GM19372 (cell line): ENCODE results near the gene CFAP299.
"Not testable (repeated sequence)": the region's sequence is repeated elsewhere in the genome, so short reads cannot be mapped to it uniquely, and the experiment has no call there.

Source experiments
- ATAC-seq: cut with Tn5 transposase; IDR thresholded peaks from one replicate; pipeline ENCODE4 v1.9.1; 2021; ENCODE audit warnings: mild to moderate bottlenecking, low read depth, moderate library complexity; ENCODE audit not compliant: unreplicated experiment

The CFAP299 gene

DNA sequence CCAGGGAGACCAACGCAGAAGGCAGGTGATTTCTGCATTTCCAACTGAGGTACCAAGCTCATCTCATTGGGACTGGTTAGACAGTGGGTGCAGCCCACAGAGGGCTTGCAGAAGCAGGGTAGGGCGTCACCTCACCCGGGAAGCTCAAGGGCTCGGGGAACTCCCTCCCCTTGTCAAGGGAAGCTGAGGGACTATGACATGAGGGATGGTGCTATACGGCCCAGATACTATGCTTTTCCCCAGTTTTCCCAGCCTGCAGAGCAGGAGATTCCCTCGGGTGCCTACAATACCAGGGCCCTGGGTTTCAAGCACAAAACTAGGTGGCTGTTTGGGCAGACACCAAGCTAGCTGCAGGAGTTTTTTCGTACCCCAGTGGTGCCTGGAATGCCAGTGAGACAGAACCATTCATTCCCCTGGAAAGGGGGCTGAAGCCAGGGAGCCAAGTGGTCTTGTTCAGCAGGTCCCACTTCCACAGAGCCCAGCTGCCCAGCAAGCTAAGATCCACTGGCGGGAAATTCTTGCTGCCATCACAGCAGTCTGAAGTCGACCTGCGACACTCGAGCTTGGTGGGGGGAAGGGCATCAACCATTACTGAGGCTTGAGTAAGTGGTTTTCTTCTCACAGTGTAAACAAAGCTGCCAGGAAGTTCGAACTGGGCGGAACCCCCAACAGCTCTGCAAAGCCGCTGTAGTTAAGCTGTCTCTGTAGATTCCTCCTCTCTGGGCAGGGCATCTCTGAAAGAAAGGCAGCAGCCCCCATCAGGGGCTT, 103.9 kb downstream of the CFAP299 start:
- not testable (repeated sequence) for ATAC-seq

DNA sequence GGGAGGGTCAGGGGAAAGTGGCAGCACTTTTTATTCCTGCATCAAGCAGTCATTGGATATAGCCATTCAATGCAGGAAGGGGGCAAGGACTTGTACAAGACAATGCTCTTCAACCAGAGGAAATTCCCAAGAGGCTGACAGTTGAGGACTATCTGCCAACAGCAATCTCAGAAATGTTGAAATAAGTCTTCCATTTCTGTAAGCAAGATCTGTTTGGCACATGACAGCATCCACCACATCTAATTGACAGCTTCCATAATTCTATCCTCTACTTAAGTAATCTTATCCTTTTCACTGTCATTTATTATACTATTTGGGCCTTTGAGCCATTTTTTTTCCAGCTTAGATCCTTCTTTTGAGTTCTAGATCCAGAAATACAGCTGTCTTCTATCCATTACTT, 110.7 kb downstream of the CFAP299 start:
- ATAC-seq = no peak

DNA sequence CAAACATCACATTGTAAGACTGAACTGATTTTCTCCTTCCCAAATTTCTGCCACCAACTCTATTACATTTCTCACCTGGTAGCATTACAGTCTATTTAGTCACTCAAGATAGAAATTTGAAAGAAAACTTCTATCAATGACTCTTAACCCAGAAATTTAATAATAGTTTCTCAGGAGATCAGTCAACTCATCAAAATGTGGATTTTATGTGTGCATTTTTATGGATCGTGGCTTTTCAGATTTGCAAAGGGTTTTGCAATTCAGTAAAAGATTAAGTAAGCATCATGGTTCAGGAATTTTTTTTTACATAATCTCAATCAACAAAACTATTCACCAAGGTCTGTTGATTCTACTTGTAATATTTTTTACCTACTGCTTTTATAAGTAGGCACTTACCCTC, 111.1 kb downstream of the CFAP299 start:
- ATAC-seq = no peak

DNA sequence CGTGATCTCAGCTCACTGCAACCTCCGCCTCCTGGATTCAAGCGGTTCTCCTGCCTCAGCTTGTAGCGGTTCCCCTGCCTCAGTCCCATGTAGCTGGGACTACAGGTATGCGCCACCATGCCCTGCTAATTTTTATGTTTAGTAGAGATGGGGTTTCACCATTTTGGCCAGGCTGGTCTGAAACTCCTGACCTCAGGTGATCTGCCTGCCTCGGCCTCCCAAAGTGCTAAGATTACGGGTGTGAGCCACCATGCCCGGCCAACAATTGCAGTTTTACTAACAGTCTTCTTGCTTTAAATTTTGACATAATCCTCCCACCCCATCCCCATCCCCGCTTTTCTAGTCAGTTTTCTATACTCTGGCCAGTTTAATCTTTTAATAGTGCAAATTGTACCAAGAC, 112.0 kb downstream of the CFAP299 start:
- ATAC-seq = no peak

DNA sequence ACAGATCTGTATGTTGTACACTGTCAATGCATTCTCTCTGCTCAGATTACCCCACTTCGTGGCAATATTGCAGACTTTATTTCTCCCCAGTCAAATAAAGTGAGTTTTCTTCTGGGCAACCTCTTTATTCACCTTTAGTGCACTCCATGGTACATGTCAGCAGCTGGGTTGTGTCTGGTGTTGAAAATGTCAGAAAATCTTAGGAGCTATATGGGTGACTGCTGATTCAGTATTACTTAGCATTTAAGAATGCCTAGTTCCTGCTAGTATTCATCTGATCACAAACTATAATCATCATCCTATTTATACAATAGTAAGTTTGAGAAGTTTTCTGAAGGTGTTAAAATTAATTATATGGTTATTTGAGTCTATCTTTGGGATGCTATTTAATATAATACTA, 112.5 kb downstream of the CFAP299 start:
- ATAC-seq = no peak

DNA sequence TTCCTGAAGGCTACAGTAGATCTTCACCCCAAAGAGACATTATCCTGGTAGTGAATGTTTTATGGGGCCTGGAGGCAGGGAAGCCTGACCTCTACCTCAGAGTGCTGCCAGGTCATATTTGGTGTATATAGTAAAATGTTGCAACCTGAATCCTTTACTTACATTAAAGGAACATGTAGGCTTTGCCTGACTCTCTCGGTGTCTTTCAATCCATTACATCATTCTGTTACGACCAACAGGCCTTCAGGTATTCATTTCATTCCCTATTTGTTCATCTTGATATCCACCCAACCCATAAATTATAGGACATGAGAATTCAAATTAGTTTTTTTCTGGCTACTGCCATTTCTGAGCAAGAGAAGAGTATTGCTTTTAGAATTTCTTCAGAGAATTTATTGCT, 116.5 kb downstream of the CFAP299 start:
- ATAC-seq = no peak

DNA sequence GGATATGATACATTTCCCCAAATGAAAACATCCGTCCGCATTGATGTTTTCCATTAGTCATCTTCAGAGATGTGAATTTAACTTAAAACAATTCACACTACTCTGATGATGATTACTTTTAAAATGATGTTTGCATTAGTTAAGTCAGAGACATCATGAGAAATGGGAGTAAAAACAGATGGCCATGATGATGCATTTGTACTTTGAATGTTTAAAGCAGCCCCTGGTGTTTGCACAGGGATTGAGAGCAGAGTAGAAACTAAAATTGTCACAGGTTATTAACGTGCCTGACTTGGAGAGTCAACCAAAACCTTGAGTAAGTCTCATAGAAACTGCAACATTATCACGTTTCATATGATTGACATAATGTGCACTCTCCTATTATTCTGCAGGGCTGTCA, 117.2 kb downstream of the CFAP299 start:
- no peak for ATAC-seq

DNA sequence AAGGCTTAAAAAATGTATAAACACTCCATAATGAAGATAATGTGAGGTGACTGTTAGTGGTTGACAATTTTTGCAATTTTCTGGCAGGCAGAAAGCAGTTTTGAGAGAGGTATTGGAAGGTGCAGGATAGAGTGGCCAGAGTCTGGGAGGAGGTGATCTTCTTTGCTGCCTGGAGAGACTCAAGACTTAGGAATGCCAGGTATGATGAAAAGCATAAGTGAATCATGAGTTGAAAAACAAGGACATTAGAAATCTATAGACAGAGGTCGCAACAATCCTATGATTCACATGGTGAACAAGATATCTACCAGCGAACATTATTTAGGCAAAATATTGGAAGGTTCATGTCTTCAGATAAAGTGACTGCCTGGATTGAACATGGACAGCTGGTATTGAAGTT, 118.5 kb downstream of the CFAP299 start:
- no peak for ATAC-seq

DNA sequence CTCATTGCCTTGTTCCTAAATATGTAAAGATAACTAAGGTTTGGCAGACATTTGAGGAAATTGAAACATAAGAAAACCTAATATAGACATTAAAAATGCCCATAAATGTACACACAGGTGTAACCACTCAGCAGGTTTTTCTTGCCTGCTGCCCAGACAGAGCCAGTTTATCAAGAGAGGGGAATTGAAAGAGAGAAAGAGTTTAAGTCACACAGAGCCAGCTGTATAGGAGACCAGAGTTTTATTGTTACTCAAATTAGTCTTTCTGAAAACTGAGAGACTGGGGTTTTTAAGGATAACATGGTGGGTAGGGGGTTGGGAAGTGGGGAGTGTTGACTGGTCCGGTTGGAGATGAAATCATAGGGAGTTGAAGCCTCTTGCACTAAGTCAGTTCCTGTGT, 119.0 kb downstream of the CFAP299 start:
- ATAC-seq = no peak

DNA sequence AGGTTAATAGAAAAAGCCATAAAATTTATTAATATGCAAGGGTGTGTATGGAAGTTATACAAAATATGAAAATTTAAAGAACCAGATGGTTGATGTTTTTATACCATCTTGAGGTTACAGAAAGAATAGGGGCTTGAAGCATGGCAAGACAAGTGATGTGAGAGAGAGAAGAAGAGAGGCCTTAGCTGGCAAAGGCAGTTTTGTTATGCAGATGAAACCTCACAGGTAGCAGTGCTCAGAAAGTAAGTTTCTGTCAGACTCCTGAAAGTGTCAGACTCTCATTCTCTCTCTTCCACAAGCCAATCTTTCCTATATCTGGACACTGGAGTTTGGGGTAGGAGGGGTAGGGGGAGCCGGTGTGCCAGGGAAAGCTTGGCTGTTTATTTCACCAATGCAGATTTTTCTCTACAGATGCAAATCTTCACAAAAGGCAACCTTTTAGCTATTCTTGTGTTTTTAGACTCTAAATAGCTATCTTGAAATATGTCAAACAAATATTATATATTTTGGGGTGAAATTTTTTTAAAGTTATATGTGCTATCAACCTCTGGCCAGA, 124.5 kb downstream of the CFAP299 start:
- ATAC-seq = no peak

DNA sequence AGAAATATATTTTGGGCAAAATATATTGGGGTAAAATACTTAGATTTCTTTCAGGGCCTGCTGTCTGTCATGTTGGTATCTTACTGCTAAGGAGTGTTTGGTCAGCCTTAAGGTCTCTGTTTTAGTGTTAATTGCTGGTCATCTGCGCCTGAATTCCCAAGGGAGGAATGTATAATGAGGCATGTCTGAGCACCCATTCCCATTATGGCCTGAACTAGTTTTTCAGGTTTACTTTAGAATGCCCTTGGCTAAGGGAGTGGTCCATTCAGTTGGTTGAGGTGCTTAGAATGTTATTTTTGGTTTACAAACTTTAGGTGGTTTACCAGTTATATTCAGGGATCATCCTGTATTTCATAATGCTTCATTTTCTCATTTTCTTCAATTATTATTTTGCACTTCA, 125.9 kb downstream of the CFAP299 start:
- no peak for ATAC-seq

DNA sequence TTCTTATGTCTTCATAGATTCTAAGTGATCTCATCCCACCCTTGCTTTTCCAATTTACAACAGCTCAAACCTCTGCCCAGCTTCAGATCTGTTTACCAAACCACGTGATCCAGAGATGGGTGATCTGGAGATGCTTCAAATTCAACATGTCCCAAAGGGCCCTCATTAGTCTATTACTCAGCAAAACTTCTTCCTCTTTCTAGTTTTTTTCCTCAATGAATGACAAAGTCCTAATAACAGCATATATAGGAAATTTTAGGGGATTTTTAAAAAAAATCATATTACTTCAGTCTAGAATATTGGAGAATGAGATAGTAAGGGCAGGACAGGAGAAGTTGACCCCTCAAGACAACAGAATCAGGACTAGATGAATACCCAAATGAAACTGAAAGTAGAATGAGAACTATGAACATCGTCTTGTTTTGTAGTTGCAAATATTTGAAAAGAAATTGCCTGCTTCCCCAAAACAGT, 127.1 kb downstream of the CFAP299 start:
- ATAC-seq = no peak

DNA sequence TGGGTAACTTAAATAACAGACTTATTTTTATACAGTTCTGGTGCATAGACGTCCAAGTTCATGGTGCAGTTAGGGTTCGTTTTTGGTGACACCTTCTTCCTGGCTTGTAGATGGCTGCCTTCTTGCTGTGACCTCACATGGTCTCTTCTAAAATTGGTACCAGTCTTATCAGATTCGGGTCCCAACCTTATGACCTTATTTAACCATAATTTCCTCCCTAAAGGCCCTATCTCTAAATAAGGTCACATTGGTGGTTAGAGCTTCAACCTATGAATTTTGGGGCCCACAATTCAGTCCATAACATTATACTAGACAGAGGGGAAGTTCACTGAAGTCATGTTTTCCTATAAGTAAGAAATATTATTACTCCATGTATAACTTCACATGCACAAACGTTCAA, 128.0 kb downstream of the CFAP299 start:
- no peak for ATAC-seq

DNA sequence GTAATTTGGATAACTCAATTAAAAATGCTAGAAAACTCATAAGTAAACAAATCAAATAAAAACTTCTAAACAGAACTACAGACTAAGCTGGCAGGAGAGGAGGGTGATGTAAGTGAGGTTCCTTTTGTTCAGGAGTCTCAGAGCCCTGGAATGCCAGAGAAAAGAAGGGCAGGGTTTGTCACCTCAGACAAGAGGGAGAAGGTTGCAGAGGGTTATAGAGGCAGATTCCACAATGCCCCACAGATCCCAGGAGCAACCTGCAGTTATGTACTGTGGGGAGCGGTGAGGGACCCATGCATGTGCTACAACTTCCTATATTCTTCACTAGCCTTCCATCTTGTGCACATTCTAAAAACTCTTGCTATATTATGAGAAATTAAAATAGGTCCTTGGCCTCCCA, 129.7 kb downstream of the CFAP299 start:
- no peak for ATAC-seq

DNA sequence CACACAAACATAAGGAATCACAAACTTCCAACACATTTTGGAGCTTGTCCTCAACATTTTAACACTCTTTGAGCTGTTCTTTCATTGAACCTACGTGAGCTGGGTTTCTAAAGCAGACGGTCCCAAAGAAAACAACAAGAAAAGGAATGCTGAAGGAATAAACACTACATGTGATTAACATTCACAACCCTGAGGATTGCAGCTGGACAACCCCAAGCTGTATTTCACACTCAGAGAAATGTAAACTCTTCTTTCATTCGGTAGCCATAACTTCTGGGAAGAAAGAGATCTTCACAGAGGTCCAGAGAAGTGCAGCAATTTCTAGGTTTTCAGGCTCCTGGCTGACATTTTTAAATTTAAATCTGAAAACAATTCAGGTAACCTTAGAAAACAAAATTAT, 130.2 kb downstream of the CFAP299 start:
- ATAC-seq = no peak

DNA sequence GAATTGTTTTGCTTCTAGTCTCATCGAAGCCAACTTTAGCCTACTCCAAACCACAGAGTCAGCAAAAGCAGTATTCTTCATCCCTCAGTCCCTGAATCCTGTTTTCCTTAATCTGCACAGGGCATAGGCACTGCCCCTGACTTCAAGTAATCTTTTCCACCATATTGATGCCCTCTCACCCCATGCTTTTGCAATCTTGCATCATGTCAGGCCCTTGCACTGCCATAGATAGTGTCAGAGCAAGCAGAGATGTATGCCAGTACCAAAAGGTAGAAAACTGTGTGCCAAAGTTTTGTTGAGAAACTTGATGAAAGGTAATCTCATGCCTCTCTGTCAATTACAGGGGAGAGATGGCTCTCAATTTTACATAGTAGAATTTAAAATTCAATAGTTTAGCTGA, 131.1 kb downstream of the CFAP299 start:
- no peak for ATAC-seq

DNA sequence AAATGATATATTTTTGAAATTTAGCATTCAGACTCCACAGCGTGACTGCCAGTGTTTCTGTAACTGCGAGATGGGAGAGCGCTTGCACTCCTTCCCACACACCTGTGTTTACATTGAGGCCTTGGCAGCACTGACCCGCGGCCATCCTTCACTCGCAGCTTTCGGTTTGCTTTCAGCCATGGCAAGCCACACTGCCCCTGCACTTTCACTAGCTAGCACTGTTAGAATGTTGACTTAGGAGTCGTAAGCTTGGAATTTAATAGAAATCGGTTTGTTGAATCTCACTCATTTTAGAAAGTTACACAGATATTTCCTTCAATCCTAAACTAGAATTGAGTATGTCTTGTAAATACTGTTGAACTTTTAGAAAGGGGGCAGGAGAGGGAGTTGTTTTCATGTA, 136.2 kb downstream of the CFAP299 start:
- no peak for ATAC-seq

DNA sequence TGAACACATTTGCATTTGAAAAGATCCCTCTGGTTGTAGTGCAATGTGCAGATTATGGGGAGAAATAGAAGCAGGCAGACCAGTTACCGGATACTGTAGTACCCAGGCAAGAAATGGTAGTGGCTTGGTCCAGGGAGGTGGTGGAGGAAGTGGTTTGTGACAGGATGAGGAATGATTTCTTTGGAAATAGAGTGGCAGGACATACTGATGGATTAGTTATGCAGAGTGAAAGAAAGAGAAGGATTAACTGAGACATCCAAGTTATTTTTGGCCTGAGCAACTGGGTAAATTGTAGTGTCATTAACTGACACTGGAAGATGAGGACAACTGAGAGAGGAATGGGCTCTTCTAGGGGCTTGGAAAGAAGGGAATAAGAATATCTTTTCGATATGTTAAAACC, 139.7 kb downstream of the CFAP299 start:
- ATAC-seq = no peak

DNA sequence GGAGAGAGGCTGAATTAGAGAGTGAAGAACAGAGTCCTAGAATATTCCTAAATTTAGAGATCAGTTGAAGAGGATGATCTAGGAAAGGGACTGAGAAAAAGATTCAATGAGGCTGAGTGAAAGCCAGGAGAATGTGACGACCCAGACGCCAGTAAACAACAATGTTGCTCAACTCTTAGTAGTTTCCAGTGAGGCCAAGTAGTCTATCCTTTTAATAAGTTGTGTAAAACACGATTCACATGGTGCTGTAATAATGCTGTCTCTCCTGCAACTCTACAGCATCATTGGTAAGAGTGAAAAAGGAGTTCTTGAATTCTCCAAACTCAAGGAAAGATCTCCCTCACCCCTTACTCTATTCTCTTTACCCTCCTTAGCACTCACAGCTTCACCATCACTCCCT, 140.3 kb downstream of the CFAP299 start:
- no peak for ATAC-seq

DNA sequence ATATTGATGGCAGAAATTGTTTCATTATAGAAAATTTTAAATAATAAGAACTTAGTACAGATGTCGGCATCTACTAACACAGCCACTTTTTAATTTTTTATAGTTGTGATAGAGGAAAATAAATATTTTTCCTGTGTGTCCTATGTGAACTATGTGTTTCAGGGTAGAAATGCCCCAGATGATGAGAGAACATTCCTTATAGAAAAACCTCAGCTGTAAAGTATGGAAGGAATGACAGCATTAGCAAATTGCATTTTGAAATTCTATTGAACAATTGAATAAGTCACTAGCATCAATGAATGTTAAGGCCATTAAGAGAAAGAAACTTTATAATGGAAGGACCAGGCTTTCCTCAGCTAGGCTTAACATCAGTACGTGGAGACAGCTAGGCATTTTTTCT, 149.2 kb downstream of the CFAP299 start:
- ATAC-seq = no peak

DNA sequence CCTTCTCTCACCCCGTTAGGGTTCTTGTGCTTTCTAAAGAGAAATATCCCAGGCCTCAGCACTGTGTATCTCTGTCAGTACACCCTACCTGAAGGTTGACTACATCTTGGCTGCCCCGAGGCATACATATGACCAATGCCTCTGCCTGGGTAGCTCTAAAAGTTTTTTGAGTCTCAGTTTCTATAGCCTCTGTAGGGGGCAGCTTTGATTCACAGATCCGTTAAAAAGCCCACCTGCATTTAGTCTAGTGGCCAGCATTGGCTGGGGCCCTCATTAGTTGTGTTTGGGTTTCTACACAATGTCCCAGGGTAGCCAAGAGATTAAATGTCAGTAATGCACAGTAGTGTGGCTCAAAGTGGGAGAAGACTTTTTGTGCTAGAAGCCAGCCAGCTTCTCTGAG, 151.1 kb downstream of the CFAP299 start:
- ATAC-seq = no peak

DNA sequence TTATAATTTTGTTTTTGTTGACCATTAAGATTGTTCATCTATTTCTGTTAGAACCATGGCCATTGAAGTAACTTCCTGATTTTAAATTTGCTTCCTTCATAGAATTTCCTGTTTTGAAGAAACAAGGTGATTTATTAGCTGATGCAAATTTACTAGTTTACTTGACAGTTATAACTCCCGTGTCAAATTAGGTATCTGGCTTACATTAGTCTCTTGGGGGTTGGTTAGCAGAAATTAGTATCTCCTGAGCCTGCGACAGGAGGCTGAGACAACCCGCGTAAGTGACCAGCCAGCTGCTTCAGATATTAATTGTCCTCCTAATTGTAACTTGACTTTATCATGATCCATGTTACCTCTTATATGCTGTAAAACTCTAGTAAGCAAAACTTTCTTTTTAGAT, 154.3 kb downstream of the CFAP299 start:
- ATAC-seq = no peak
